HCT116 (cell line): ENCODE data around the gene SPCS2. TPM values are rescaled to one million over a fixed set of nuclear protein-coding genes. Genes with fewer than 3 reads are reported as not detected.

Experiments
- ATAC-seq: fragments of 200-7000 bp; cut with Tn5 transposase; 2 replicates; pipeline ENCODE4 v1.9.1; 2020; ENCODE audit warnings: mild to moderate bottlenecking, moderate library complexity
- BruUV-seq: library from RNA; stranded (reverse); fragments of 400-500 nt; replicated peaks from 2 replicates; lab custom pipeline; 2021; lab: Mats Ljungman, UMichigan
- CTCF ChIA-PET: fragments of 300-600 bp; sonication (Branson Sonifier 250); formaldehyde crosslinking; loops from one replicate; lab custom pipeline; 2021; ENCODE audit warnings: antibody characterized with exemption; lab: Charles Lee
- POLR2A ChIA-PET: fragments of 300-600, 350-600 bp; sonication (Branson Sonifier 250); formaldehyde crosslinking; loops from one replicate; lab custom pipeline; 2021; ENCODE audit warnings: antibody characterized with exemption; lab: Charles Lee
- RAD21 ChIA-PET, 2 experiments: fragments of 300-600 bp; sonication (Branson Sonifier 250); formaldehyde crosslinking; loops; one replicate each; lab custom pipeline; 2023; ENCODE audit warnings: low total read pairs in 2 of 2; ENCODE audit not compliant: uncharacterized antibody in 2 of 2, unreplicated experiment in 2 of 2, low non-redundant PET in 1 of 2; lab: Charles Lee
- DNase-seq: peaks from one replicate; pipeline ENCODE4 v3.0.0-alpha.2; 2010; ENCODE audit warnings: low read depth, low spot score
- H2AFZ ChIP-seq: fragments of 200-600 bp; shearing (Covaris generic), sonication (generic); 2 replicates; pipeline ENCODE4 v1.6.1; 2017; ENCODE audit warnings: low read depth, mixed run types, mixed read lengths, antibody characterized with exemption, low read length; ENCODE audit not compliant: poor library complexity, severe bottlenecking
- H3K27ac ChIP-seq: 2 replicates; pipeline ENCODE4 v1.5.1; 2012; ENCODE audit warnings: low read depth, low read length
- H3K27me3 ChIP-seq: fragments of 200-600 bp; sonication (generic); 2 replicates; pipeline ENCODE4 v1.6.1; 2016; ENCODE audit warnings: mixed run types, low read length, mixed read lengths; ENCODE audit not compliant: insufficient read depth
- H3K36me3 ChIP-seq, 2 experiments: fragments of 200-500 bp in 1 of 2; fragments of 200-600 bp in 1 of 2; sonication (Bioruptor generic) in 1 of 2; sonication (generic) in 1 of 2; 2 replicates each; pipeline versions ENCODE4 v1.5.1 to v1.6.1; 2014 to 2016; ENCODE audit warnings: low read length in 2 of 2, inconsistent platforms in 1 of 2, mixed read lengths in 1 of 2, mixed run types in 1 of 2; ENCODE audit not compliant: insufficient read depth in 2 of 2, control insufficient read depth in 1 of 2
- H3K4me1 ChIP-seq, 2 experiments: fragments of 200-600 bp in 1 of 2; sonication (generic) in 1 of 2; 2 replicates each; pipeline versions ENCODE4 v1.5.1 to v1.6.1; 2012 to 2017; ENCODE audit warnings: low read length in 2 of 2, inconsistent platforms in 1 of 2, mild to moderate bottlenecking in 1 of 2, mixed read lengths in 1 of 2, mixed run types in 1 of 2, moderate library complexity in 1 of 2; ENCODE audit not compliant: insufficient read depth in 2 of 2, control insufficient read depth in 1 of 2
- H3K4me2 ChIP-seq: fragments of 200-600 bp; sonication (generic); 2 replicates; pipeline ENCODE4 v1.6.1; 2017; ENCODE audit warnings: mixed run types, low read length, mixed read lengths
- H3K4me3 ChIP-seq, 2 experiments: fragments of 200-600 bp in 1 of 2; sonication (generic) in 1 of 2; replicated peaks in 1 of 2; 2 replicates each; pipeline ENCODE4 v1.5.1; 2011 to 2016; ENCODE audit warnings: low read length in 2 of 2, control low read depth in 1 of 2, low read depth in 1 of 2, mild to moderate bottlenecking in 1 of 2, mixed read lengths in 1 of 2, mixed run types in 1 of 2
- H3K79me2 ChIP-seq: fragments of 200-600 bp; sonication (generic); 2 replicates; pipeline ENCODE4 v1.6.1; 2017; ENCODE audit warnings: mild to moderate bottlenecking, mixed run types, low read length, moderate library complexity, mixed read lengths; ENCODE audit not compliant: insufficient read depth
- H3K9ac ChIP-seq: fragments of 200-600 bp; sonication (generic); 2 replicates; pipeline ENCODE4 v1.6.1; 2016; ENCODE audit warnings: low read length, mixed read lengths
- H3K9me2 ChIP-seq: fragments of 200-600 bp; sonication (generic), shearing (Covaris generic); 2 replicates; pipeline ENCODE4 v1.6.1; 2017; ENCODE audit warnings: mixed run types, mild to moderate bottlenecking, moderate library complexity; ENCODE audit not compliant: insufficient read depth
- H3K9me3 ChIP-seq, 2 experiments: fragments of 200-500 bp in 1 of 2; fragments of 200-600 bp in 1 of 2; sonication (Bioruptor generic) in 1 of 2; sonication (generic) in 1 of 2; 2 replicates each; pipeline ENCODE4 v1.6.1; 2014 to 2017; ENCODE audit warnings: low read length in 2 of 2, mixed read lengths in 2 of 2, inconsistent platforms in 1 of 2, low read depth in 1 of 2, mild to moderate bottlenecking in 1 of 2, mixed run types in 1 of 2, moderate library complexity in 1 of 2; ENCODE audit not compliant: control insufficient read depth in 1 of 2, insufficient read depth in 1 of 2
- H4K20me1 ChIP-seq: fragments of 200-600 bp; sonication (generic), shearing (Covaris generic); 2 replicates; pipeline ENCODE4 v1.6.1; 2017; ENCODE audit warnings: mixed run types, mild to moderate bottlenecking, moderate library complexity; ENCODE audit not compliant: insufficient read depth
- CBX3 ChIP-seq: IDR thresholded peaks from 2 replicates; pipeline ENCODE4 v1.6.1; 2012; ENCODE audit warnings: low read depth
- EGR1 ChIP-seq: IDR thresholded peaks from 2 replicates; pipeline ENCODE4 v1.6.1; 2012; ENCODE audit warnings: low read depth
- ELF1 ChIP-seq: IDR thresholded peaks from 2 replicates; pipeline ENCODE4 v1.6.1; 2012; ENCODE audit warnings: low read depth, borderline replicate concordance
- EZH2phosphoT487 ChIP-seq: fragments of 200-600 bp; IDR thresholded peaks from 2 replicates; pipeline ENCODE4 v1.6.1; 2018; ENCODE audit warnings: antibody characterized with exemption, borderline replicate concordance
- FOSL1 ChIP-seq: IDR thresholded peaks from 2 replicates; pipeline ENCODE4 v1.6.1; 2012; ENCODE audit warnings: low read depth
- JUND ChIP-seq: IDR thresholded peaks from 2 replicates; pipeline ENCODE4 v1.6.1; 2012
- POLR2A ChIP-seq: IDR thresholded peaks from 2 replicates; pipeline ENCODE4 v1.7.0; 2011; ENCODE audit warnings: borderline replicate concordance; ENCODE audit not compliant: insufficient read depth, insufficient read length; ENCODE audit errors: extremely low read depth
- POLR2AphosphoS5 ChIP-seq: IDR thresholded peaks from 2 replicates; pipeline ENCODE4 v1.6.1; 2011; ENCODE audit warnings: mild to moderate bottlenecking, low read depth, low read length, moderate library complexity
- SRF ChIP-seq: IDR thresholded peaks from 2 replicates; pipeline ENCODE4 v1.6.1; 2012; ENCODE audit warnings: low read depth
- TCF7L2 ChIP-seq: IDR thresholded peaks from 2 replicates; pipeline ENCODE4 v1.7.0; 2011; ENCODE audit warnings: borderline replicate concordance, inconsistent platforms; ENCODE audit not compliant: insufficient read depth, insufficient read length; ENCODE audit errors: extremely low read depth
- YY1 ChIP-seq: IDR thresholded peaks from 2 replicates; pipeline ENCODE4 v1.6.1; 2011; ENCODE audit warnings: low read length, low read depth, moderate library complexity, mild to moderate bottlenecking; ENCODE audit not compliant: insufficient replicate concordance; ENCODE audit errors: extremely low read depth
- ZNF274 ChIP-seq: fragments of 200-500 bp; sonication (Bioruptor generic); IDR thresholded peaks from 2 replicates; pipeline ENCODE4 v1.6.1; 2014; ENCODE audit warnings: mild to moderate bottlenecking, low read depth, low read length, inconsistent platforms
- intact Hi-C: fragments of 100-400 bp; cut with micrococcal nuclease; formaldehyde crosslinking; loops from 2 replicates; pipeline ENCODE4 v1.10.0; 2022
- total RNA-seq: library from RNA; stranded (reverse); gene quantifications from one replicate; pipeline ENCODE4 v1.2.1, GENCODE V29; 2021; ENCODE audit not compliant: unreplicated experiment
- TF ChIP-seq, protein P1 (sequence below): IDR thresholded peaks from 2 replicates; pipeline ENCODE4 v1.6.1; 2012
- TF ChIP-seq, protein P2 (sequence below): IDR thresholded peaks from 2 replicates; pipeline ENCODE4 v1.6.1; 2012; ENCODE audit warnings: low read depth
- TF ChIP-seq, protein P3 (sequence below): IDR thresholded peaks from 2 replicates; pipeline ENCODE4 v1.6.1; 2011; ENCODE audit warnings: mild to moderate bottlenecking, low read length, moderate library complexity; ENCODE audit not compliant: insufficient replicate concordance; ENCODE audit errors: extremely low read depth
- TF ChIP-seq, protein P4 (sequence below), 3 experiments: fragments of 200-600 bp in 1 of 3; sonication (generic) in 1 of 3; IDR thresholded peaks in 2 of 3; conservative IDR thresholded peaks in 1 of 3; 2 replicates each; pipeline ENCODE4 v1.5.1; 2012 to 2017; ENCODE audit warnings: low read depth in 2 of 3, low read length in 2 of 3, antibody characterized with exemption in 1 of 3, borderline replicate concordance in 1 of 3, control low read depth in 1 of 3, mild to moderate bottlenecking in 1 of 3, mixed read lengths in 1 of 3, mixed run types in 1 of 3, moderate library complexity in 1 of 3; ENCODE audit not compliant: insufficient read depth in 1 of 3

SPCS2 gene
- total RNA-seq, 1 experiment from 2014 or later = 133 TPM

DNA sequence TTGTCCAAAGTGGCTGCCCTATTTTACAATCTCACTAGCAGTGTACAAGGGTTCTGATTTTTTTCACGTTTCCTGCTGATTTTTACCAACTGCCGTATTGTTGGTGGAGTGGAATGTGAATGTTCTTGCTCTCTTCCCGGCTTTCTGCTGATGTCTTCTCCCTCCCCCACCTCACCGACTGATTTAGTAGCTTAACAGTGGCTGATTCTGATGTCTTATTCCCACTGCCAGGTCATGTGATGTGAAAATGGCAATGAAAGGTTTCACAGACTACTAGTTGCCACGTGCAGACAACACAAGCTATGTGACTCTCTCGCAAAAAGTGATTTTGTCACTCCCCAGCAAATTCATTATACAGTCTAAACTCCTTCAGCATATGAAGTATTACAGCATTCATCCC, 22.4 kb downstream of the SPCS2 start:
- Histone ChIP-seq H3K27me3 (no peaks in the 10 kb centered on the region), H2AFZ (no peak overlapping the region), H3K79me2 (peaks cover 18% of the 10 kb centered on the region), H3K36me3 (peaks cover 4 to 23% of the 10 kb centered on the region in 2 experiments; a peak in 3 of 4 replicates), H3K4me3 (no peak overlapping the region), H3K4me2 (no peak overlapping the region), H3K4me1 (no peaks in the 10 kb centered on the region), H3K9me2 (no peaks in the 10 kb centered on the region), H4K20me1 (0 out of 2 replicates have a peak, but pooled peaks cover 3% of the 10 kb centered on the region), H3K9me3 (no peaks in the 10 kb centered on the region), H3K9ac (no peak overlapping the region), H3K27ac (no peak overlapping the region)
- RAD21 ChIA-PET = no interaction called here
- CTCF ChIA-PET = no interaction called here
- POLR2A ChIA-PET = no interaction called here
- ATAC-seq (no peak), DNase-seq (no peak)
- no TSS peak for BruUV-seq
- intact Hi-C loops = no loop called here
- TF ChIP-seq FOSL1 (no peak), TCF7L2 (no peak), EGR1 (no peak), EZH2phosphoT487 (no peak), CBX3 (no peak), SRF (no peak), JUND (no peak), ZNF274 (no peak), POLR2A (no peak), YY1 (no peak), ELF1 (no peak), POLR2AphosphoS5 (no peak)
- TF ChIP-seq, protein P1, sequence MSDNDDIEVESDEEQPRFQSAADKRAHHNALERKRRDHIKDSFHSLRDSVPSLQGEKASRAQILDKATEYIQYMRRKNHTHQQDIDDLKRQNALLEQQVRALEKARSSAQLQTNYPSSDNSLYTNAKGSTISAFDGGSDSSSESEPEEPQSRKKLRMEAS = no peak
- TF ChIP-seq, protein P2, sequence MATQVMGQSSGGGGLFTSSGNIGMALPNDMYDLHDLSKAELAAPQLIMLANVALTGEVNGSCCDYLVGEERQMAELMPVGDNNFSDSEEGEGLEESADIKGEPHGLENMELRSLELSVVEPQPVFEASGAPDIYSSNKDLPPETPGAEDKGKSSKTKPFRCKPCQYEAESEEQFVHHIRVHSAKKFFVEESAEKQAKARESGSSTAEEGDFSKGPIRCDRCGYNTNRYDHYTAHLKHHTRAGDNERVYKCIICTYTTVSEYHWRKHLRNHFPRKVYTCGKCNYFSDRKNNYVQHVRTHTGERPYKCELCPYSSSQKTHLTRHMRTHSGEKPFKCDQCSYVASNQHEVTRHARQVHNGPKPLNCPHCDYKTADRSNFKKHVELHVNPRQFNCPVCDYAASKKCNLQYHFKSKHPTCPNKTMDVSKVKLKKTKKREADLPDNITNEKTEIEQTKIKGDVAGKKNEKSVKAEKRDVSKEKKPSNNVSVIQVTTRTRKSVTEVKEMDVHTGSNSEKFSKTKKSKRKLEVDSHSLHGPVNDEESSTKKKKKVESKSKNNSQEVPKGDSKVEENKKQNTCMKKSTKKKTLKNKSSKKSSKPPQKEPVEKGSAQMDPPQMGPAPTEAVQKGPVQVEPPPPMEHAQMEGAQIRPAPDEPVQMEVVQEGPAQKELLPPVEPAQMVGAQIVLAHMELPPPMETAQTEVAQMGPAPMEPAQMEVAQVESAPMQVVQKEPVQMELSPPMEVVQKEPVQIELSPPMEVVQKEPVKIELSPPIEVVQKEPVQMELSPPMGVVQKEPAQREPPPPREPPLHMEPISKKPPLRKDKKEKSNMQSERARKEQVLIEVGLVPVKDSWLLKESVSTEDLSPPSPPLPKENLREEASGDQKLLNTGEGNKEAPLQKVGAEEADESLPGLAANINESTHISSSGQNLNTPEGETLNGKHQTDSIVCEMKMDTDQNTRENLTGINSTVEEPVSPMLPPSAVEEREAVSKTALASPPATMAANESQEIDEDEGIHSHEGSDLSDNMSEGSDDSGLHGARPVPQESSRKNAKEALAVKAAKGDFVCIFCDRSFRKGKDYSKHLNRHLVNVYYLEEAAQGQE = no peak
- TF ChIP-seq, protein P3, sequence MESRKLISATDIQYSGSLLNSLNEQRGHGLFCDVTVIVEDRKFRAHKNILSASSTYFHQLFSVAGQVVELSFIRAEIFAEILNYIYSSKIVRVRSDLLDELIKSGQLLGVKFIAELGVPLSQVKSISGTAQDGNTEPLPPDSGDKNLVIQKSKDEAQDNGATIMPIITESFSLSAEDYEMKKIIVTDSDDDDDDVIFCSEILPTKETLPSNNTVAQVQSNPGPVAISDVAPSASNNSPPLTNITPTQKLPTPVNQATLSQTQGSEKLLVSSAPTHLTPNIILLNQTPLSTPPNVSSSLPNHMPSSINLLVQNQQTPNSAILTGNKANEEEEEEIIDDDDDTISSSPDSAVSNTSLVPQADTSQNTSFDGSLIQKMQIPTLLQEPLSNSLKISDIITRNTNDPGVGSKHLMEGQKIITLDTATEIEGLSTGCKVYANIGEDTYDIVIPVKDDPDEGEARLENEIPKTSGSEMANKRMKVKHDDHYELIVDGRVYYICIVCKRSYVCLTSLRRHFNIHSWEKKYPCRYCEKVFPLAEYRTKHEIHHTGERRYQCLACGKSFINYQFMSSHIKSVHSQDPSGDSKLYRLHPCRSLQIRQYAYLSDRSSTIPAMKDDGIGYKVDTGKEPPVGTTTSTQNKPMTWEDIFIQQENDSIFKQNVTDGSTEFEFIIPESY = no peak
- TF ChIP-seq, protein P4, sequence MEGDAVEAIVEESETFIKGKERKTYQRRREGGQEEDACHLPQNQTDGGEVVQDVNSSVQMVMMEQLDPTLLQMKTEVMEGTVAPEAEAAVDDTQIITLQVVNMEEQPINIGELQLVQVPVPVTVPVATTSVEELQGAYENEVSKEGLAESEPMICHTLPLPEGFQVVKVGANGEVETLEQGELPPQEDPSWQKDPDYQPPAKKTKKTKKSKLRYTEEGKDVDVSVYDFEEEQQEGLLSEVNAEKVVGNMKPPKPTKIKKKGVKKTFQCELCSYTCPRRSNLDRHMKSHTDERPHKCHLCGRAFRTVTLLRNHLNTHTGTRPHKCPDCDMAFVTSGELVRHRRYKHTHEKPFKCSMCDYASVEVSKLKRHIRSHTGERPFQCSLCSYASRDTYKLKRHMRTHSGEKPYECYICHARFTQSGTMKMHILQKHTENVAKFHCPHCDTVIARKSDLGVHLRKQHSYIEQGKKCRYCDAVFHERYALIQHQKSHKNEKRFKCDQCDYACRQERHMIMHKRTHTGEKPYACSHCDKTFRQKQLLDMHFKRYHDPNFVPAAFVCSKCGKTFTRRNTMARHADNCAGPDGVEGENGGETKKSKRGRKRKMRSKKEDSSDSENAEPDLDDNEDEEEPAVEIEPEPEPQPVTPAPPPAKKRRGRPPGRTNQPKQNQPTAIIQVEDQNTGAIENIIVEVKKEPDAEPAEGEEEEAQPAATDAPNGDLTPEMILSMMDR (IDR thresholded peaks at IDR 0.05 in 2 of 3, conservative IDR thresholded peaks at IDR 0.05 in 1 of 3; ENCODE audit: borderline replicate concordance in 1 of 3, insufficient read depth in 1 of 3, low read depth in 2 of 3, low read length in 2 of 3) = no peak
